Endothelial cell of umbilical vein (primary cell): ENCODE measurements around the gene USE1. TPM values are rescaled to one million over a fixed set of nuclear protein-coding genes. Genes with fewer than 3 reads are reported as not detected.

Source experiments
- BruUV-seq: library from RNA; stranded (reverse); fragments of 400-500 nt; replicated peaks from 2 replicates; lab custom pipeline; 2021; lab: Mats Ljungman, UMichigan
- CTCF ChIA-PET: fragments of 300-600, 350-600 bp; sonication (Branson Sonifier 250); formaldehyde crosslinking; loops from one replicate; lab custom pipeline; 2021; ENCODE audit warnings: antibody characterized with exemption, inconsistent platforms; lab: Charles Lee
- POLR2A ChIA-PET: fragments of 300-600, 350-600 bp; sonication (Branson Sonifier 250); formaldehyde crosslinking; loops from one replicate; lab custom pipeline; 2021; ENCODE audit warnings: antibody characterized with exemption, inconsistent platforms; lab: Charles Lee
- DNase-seq: peaks from one replicate; pipeline ENCODE4 v3.0.0-alpha.2; 2011; ENCODE audit warnings: low read depth, low spot score
- FAIRE-seq: peaks from 2 replicates; lab custom pipeline; 2011; peaks lifted over from hg19 to GRCh38; lab: Jason Lieb, UNC
- H2AFZ ChIP-seq: 2 replicates; pipeline ENCODE4 v1.6.0; 2012; ENCODE audit warnings: low read depth, low read length, control low read depth, inconsistent platforms
- H3K27ac ChIP-seq: 2 replicates; pipeline ENCODE4 v1.5.1; 2011; ENCODE audit warnings: low read depth, mild to moderate bottlenecking, control low read depth, low read length, moderate library complexity; ENCODE audit not compliant: insufficient read depth
- H3K27me3 ChIP-seq, 2 experiments: 2 replicates each; pipeline versions ENCODE4 v1.6.0 to v1.6.1; 2011; ENCODE audit warnings: low read length in 2 of 2, mixed read lengths in 1 of 2; ENCODE audit not compliant: control insufficient read depth in 2 of 2, insufficient read depth in 2 of 2
- H3K36me3 ChIP-seq, 2 experiments: 2 replicates in 1 of 2; 3 replicates in 1 of 2; pipeline ENCODE4 v1.5.1; 2011; ENCODE audit warnings: low read length in 2 of 2, mild to moderate bottlenecking in 1 of 2, moderate library complexity in 1 of 2; ENCODE audit not compliant: control insufficient read depth in 2 of 2, insufficient read depth in 2 of 2; ENCODE audit errors: extremely low read depth in 1 of 2
- H3K4me1 ChIP-seq: 3 replicates; pipeline ENCODE4 v1.5.1; 2011; ENCODE audit warnings: mild to moderate bottlenecking, low read length; ENCODE audit not compliant: control insufficient read depth, insufficient read depth; ENCODE audit errors: extremely low read depth
- H3K4me2 ChIP-seq: 2 replicates; pipeline ENCODE4 v1.6.1; 2011; ENCODE audit warnings: low read length, control low read depth, mixed read lengths; ENCODE audit not compliant: insufficient read depth
- H3K4me3 ChIP-seq, 3 experiments: fragments of 200-600 bp in 1 of 3; sonication (generic), shearing (Covaris generic) in 1 of 3; replicated peaks in 1 of 3; 2 replicates each; pipeline ENCODE4 v1.5.1; 2011 to 2016; ENCODE audit warnings: control low read depth in 3 of 3, low read length in 3 of 3, mild to moderate bottlenecking in 2 of 3, inconsistent platforms in 1 of 3, low read depth in 1 of 3, moderate library complexity in 1 of 3; ENCODE audit not compliant: insufficient read depth in 1 of 3
- H3K79me2 ChIP-seq: 2 replicates; pipeline ENCODE4 v1.6.0; 2012; ENCODE audit warnings: low read length, inconsistent platforms; ENCODE audit not compliant: control insufficient read depth, insufficient read depth
- H3K9ac ChIP-seq: replicated peaks from 2 replicates; pipeline ENCODE3; 2011; ENCODE audit warnings: low read length, control low read depth; ENCODE audit not compliant: insufficient read depth; ENCODE audit errors: extremely low read depth
- H3K9me1 ChIP-seq: replicated peaks from 3 replicates; pipeline ENCODE4 v1.6.0; 2011; ENCODE audit warnings: mild to moderate bottlenecking, low read length; ENCODE audit not compliant: control insufficient read depth, insufficient read depth; ENCODE audit errors: extremely low read depth
- H3K9me3 ChIP-seq: replicated peaks from 2 replicates; pipeline ENCODE4 v1.5.1; 2012; ENCODE audit warnings: low read length, inconsistent platforms; ENCODE audit not compliant: control insufficient read depth, insufficient read depth
- H4K20me1 ChIP-seq: replicated peaks from 2 replicates; pipeline ENCODE3; 2011; ENCODE audit warnings: mild to moderate bottlenecking, low read length; ENCODE audit not compliant: control insufficient read depth, insufficient read depth; ENCODE audit errors: extremely low read depth
- EZH2 ChIP-seq: IDR thresholded peaks from 2 replicates; pipeline ENCODE4 v1.6.1; 2012; ENCODE audit warnings: borderline replicate concordance, low read depth, mild to moderate bottlenecking, moderate library complexity, low read length, inconsistent platforms; ENCODE audit not compliant: severe bottlenecking
- FOS ChIP-seq: IDR thresholded peaks from 2 replicates; pipeline ENCODE4 v1.6.1; 2011; ENCODE audit warnings: mild to moderate bottlenecking, low read length, moderate library complexity, borderline replicate concordance; ENCODE audit not compliant: insufficient read depth
- GATA2 ChIP-seq: IDR thresholded peaks from 2 replicates; pipeline ENCODE4 v1.7.0; 2011; ENCODE audit warnings: low read depth, mild to moderate bottlenecking, moderate library complexity, mixed read lengths, low read length; ENCODE audit not compliant: insufficient read length, insufficient read depth
- JUN ChIP-seq: IDR thresholded peaks from 2 replicates; pipeline ENCODE4 v1.6.1; 2011; ENCODE audit warnings: borderline replicate concordance, low read depth; ENCODE audit not compliant: insufficient read length, insufficient read depth
- MYC ChIP-seq: IDR thresholded peaks from one replicate; pipeline ENCODE4 v1.6.1; 2011; ENCODE audit warnings: mild to moderate bottlenecking, low read depth, low read length
- POLR2A ChIP-seq: IDR thresholded peaks from 2 replicates; pipeline ENCODE4 v1.6.1; 2012; ENCODE audit warnings: low read depth, mild to moderate bottlenecking, control low read depth, low read length
- POLR2AphosphoS5 ChIP-seq: IDR thresholded peaks from 2 replicates; pipeline ENCODE4 v1.6.1; 2012; ENCODE audit warnings: low read depth, mild to moderate bottlenecking, control low read depth, low read length, moderate library complexity; ENCODE audit not compliant: insufficient read depth
- dilution Hi-C: fragments of 300-500 bp; cut with MboI; formaldehyde crosslinking; loops from one replicate; pipeline ENCODE4 v1.15.0; 2019; ENCODE audit warnings: low sequenced_read_pairs; ENCODE audit not compliant: extremely low pct_ligation_motif_present
- intact Hi-C: fragments of 100-400 bp; cut with micrococcal nuclease; formaldehyde crosslinking; loops from one replicate; pipeline ENCODE4 v1.10.0; 2022
- polyA plus RNA-seq, 4 experiments: library from polyadenylated mRNA; depleted of rRNA in 3 of 4; stranded (reverse) in 3 of 4; unstranded in 1 of 4; fragments of >200 nt; gene quantifications; 2 replicates each; pipeline versions ENCODE4 v1.2.1 to v1.2.3, GENCODE V29; 2011 to 2012; ENCODE audit warnings: missing spikeins in 1 of 4
- total RNA-seq: library from RNA; stranded (reverse); gene quantifications from 2 replicates; pipeline ENCODE4 v1.2.3, GENCODE V29; 2021
- TF ChIP-seq, protein P1 (sequence below): IDR thresholded peaks from 2 replicates; pipeline ENCODE4 v1.6.1; 2011; ENCODE audit not compliant: insufficient read depth, insufficient read length
- TF ChIP-seq, protein P2 (sequence below), 2 donors: IDR thresholded peaks; 1 replicate in 1 of 2; 2 replicates in 1 of 2; pipeline ENCODE4 v1.5.1; 2011; ENCODE audit warnings: low read length in 2 of 2, mild to moderate bottlenecking in 2 of 2, moderate library complexity in 2 of 2, control low read depth in 1 of 2, inconsistent platforms in 1 of 2, low read depth in 1 of 2; ENCODE audit not compliant: insufficient read depth in 1 of 2; ENCODE audit errors: extremely low read depth in 1 of 2

Gene USE1
- total and polyA plus RNA-seq, 2 donors (not counting 3 experiments of a cell fraction or from before 2014, with no cell fraction given), result 21.3 to 27.6 TPM

DNA sequence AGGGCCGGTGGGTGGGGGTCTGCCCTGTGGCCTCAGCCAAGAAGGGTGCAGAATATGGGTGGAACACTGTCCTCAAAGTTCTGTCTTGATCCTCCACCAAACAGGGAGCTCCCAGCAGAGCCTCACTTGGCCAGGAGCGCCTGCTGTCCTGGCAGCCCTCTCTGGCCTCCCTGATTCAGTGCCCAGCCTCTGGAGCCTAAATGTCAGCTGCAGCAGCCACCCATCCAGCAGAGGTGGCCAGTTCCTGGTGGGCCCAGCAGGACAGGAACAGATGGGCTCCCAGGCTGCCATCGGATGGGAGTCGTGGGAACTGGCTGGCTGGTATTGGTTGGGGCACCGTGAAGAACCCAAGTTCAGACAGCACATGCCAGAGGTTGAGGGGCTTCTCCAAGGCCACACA lies 1.8 kb upstream of the USE1 start:
- H3K36me3 ChIP-seq, result peaks cover 0 to 25% of the 10 kb centered on the region in 2 experiments
- no peak overlapping the region for H3K4me2 ChIP-seq
- H3K27me3 ChIP-seq, result no peaks in the 10 kb centered on the region
- dilution Hi-C loops (no loop called here), intact Hi-C loops (no loop called here)
- H3K79me2 ChIP-seq, result no peaks in the 10 kb centered on the region
- H3K9me3 ChIP-seq, result no peaks in the 10 kb centered on the region
- no TSS peak for BruUV-seq
- H4K20me1 ChIP-seq, result no peaks in the 10 kb centered on the region
- POLR2A ChIA-PET, result no interaction called here
- H2AFZ ChIP-seq, result no peak overlapping the region
- no peak for TF ChIP-seq EZH2
- TF ChIP-seq, protein P1, sequence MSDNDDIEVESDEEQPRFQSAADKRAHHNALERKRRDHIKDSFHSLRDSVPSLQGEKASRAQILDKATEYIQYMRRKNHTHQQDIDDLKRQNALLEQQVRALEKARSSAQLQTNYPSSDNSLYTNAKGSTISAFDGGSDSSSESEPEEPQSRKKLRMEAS, result no peak
- no peak for TF ChIP-seq MYC
- TF ChIP-seq GATA2, result no peak
- no peak for TF ChIP-seq POLR2AphosphoS5
- no peak for TF ChIP-seq FOS
- no peak for TF ChIP-seq JUN
- no peak for TF ChIP-seq POLR2A
- TF ChIP-seq, protein P2, sequence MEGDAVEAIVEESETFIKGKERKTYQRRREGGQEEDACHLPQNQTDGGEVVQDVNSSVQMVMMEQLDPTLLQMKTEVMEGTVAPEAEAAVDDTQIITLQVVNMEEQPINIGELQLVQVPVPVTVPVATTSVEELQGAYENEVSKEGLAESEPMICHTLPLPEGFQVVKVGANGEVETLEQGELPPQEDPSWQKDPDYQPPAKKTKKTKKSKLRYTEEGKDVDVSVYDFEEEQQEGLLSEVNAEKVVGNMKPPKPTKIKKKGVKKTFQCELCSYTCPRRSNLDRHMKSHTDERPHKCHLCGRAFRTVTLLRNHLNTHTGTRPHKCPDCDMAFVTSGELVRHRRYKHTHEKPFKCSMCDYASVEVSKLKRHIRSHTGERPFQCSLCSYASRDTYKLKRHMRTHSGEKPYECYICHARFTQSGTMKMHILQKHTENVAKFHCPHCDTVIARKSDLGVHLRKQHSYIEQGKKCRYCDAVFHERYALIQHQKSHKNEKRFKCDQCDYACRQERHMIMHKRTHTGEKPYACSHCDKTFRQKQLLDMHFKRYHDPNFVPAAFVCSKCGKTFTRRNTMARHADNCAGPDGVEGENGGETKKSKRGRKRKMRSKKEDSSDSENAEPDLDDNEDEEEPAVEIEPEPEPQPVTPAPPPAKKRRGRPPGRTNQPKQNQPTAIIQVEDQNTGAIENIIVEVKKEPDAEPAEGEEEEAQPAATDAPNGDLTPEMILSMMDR (IDR thresholded peaks at IDR 0.05; ENCODE audit: extremely low read depth in 1 of 2, insufficient read depth in 1 of 2, low read depth in 1 of 2, low read length in 2 of 2), result no peak
- H3K9me1 ChIP-seq, result no peaks in the 10 kb centered on the region
- no peak overlapping the region for H3K27ac ChIP-seq
- FAIRE-seq (no peak), DNase-seq (no peak)
- CTCF ChIA-PET, result no interaction called here
- no peak overlapping the region for H3K9ac ChIP-seq
- H3K4me1 ChIP-seq, result peaks cover 13% of the 10 kb centered on the region
- no peak overlapping the region for H3K4me3 ChIP-seq
